H1 (cell line): ENCODE results near the gene DSG4. TPM values are rescaled to one million over a fixed set of nuclear protein-coding genes. Genes with fewer than 3 reads are reported as not detected.

Source experiments
- CTCF ChIA-PET: fragments of 300-600 bp; sonication (Branson Sonifier 250); formaldehyde crosslinking; loops from one replicate; lab custom pipeline; 2021; ENCODE audit not compliant: partially characterized antibody; lab: Charles Lee
- POLR2A ChIA-PET: fragments of 300-600 bp; sonication (Branson Sonifier 250); formaldehyde crosslinking; loops from one replicate; lab custom pipeline; 2021; ENCODE audit warnings: inconsistent platforms; ENCODE audit not compliant: partially characterized antibody; lab: Charles Lee
- DNase-seq, 2 experiments: peaks; one replicate each; pipeline versions ENCODE4 v3.0.0 to v3.0.0-alpha.2; 2010 to 2022; ENCODE audit warnings: low spot score in 2 of 2, low read depth in 1 of 2, mixed read lengths in 1 of 2
- FAIRE-seq: peaks from 2 replicates; lab custom pipeline; 2011; peaks lifted over from hg19 to GRCh38; lab: Jason Lieb, UNC
- H2AFZ ChIP-seq: 2 replicates; pipeline ENCODE4 v1.8.1; 2012; ENCODE audit warnings: low read length, inconsistent platforms
- H2AK5ac ChIP-seq: 2 replicates; pipeline ENCODE4 v1.6.1; 2013; ENCODE audit warnings: low read depth, low read length
- H2BK120ac ChIP-seq: replicated peaks from 2 replicates; pipeline ENCODE3; 2013; ENCODE audit warnings: low read depth, low read length, inconsistent platforms
- H2BK12ac ChIP-seq: 2 replicates; pipeline ENCODE4 v1.6.1; 2013; ENCODE audit warnings: low read depth, low read length
- H2BK15ac ChIP-seq: 2 replicates; pipeline ENCODE4 v1.6.1; 2013; ENCODE audit warnings: low read length
- H2BK20ac ChIP-seq: 2 replicates; pipeline ENCODE4 v1.6.1; 2013; ENCODE audit warnings: low read length
- H2BK5ac ChIP-seq: 2 replicates; pipeline ENCODE4 v1.6.1; 2013; ENCODE audit warnings: low read depth, low read length
- H3K14ac ChIP-seq: 2 replicates; pipeline ENCODE4 v1.6.1; 2013; ENCODE audit warnings: inconsistent platforms; ENCODE audit not compliant: insufficient read length
- H3K18ac ChIP-seq: 2 replicates; pipeline ENCODE4 v1.6.1; 2013; ENCODE audit warnings: low read length; ENCODE audit errors: extremely low read depth
- H3K23ac ChIP-seq: 2 replicates; pipeline ENCODE4 v1.6.1; 2013; ENCODE audit warnings: inconsistent platforms; ENCODE audit not compliant: insufficient read length
- H3K23me2 ChIP-seq: 2 replicates; pipeline ENCODE4 v1.6.1; 2013; ENCODE audit warnings: low read depth, low read length
- H3K27ac ChIP-seq: 2 replicates; pipeline ENCODE4 v1.6.1; 2011; ENCODE audit warnings: low read depth, low read length, inconsistent platforms
- H3K27me3 ChIP-seq, 4 experiments: replicated peaks in 1 of 4; 1 replicate in 1 of 4; 2 replicates in 3 of 4; pipeline versions ENCODE4 v1.6.1 to v1.8.1; 2011 to 2013; ENCODE audit warnings: low read length in 3 of 4, mild to moderate bottlenecking in 3 of 4, inconsistent platforms in 2 of 4, mixed read lengths in 2 of 4, moderate library complexity in 1 of 4; ENCODE audit not compliant: control insufficient read depth in 3 of 4, insufficient read depth in 3 of 4; ENCODE audit errors: extremely low read depth in 1 of 4
- H3K36me3 ChIP-seq, 4 experiments: 2 replicates each; pipeline versions ENCODE4 v1.6.1 to v1.8.1; 2011 to 2013; ENCODE audit warnings: mild to moderate bottlenecking in 4 of 4, low read length in 3 of 4, moderate library complexity in 2 of 4, control low read depth in 1 of 4, inconsistent platforms in 1 of 4; ENCODE audit not compliant: insufficient read depth in 4 of 4, control insufficient read depth in 2 of 4
- H3K4ac ChIP-seq: replicated peaks from 2 replicates; pipeline ENCODE3; 2013; ENCODE audit warnings: low read length, low read depth, mixed read lengths, inconsistent platforms; ENCODE audit not compliant: insufficient read length
- H3K4me1 ChIP-seq, 4 experiments: replicated peaks in 1 of 4; 1 replicate in 1 of 4; 2 replicates in 3 of 4; pipeline versions ENCODE4 v1.6.1 to v1.8.1; 2011 to 2013; ENCODE audit warnings: low read length in 3 of 4, inconsistent platforms in 2 of 4, mixed read lengths in 1 of 4; ENCODE audit not compliant: insufficient read depth in 4 of 4, control insufficient read depth in 3 of 4
- H3K4me2 ChIP-seq, 2 experiments: 2 replicates each; pipeline versions ENCODE4 v1.6.1 to v1.8.1; 2011 to 2013; ENCODE audit warnings: low read depth in 2 of 2, low read length in 2 of 2, control low read depth in 1 of 2, inconsistent platforms in 1 of 2, mild to moderate bottlenecking in 1 of 2; ENCODE audit not compliant: insufficient read depth in 1 of 2
- H3K4me3 ChIP-seq, 4 experiments: fragments of 200-600, 300-600 bp in 1 of 4; sonication (generic), shearing (Covaris generic), sonication (Bioruptor Twin) in 1 of 4; 2 replicates each; pipeline versions ENCODE4 v1.5.1 to v1.8.1; 2011 to 2016; ENCODE audit warnings: low read length in 4 of 4, low read depth in 3 of 4, control low read depth in 2 of 4, inconsistent platforms in 2 of 4, mild to moderate bottlenecking in 2 of 4, mixed read lengths in 1 of 4, moderate library complexity in 1 of 4; ENCODE audit not compliant: insufficient read depth in 2 of 4; ENCODE audit errors: extremely low read depth in 1 of 4
- H3K56ac ChIP-seq: replicated peaks from 2 replicates; pipeline ENCODE3; 2013; ENCODE audit warnings: low read depth, mild to moderate bottlenecking, mixed read lengths, low read length, inconsistent platforms; ENCODE audit not compliant: insufficient read length
- H3K79me1 ChIP-seq: 2 replicates; pipeline ENCODE4 v1.6.1; 2013; ENCODE audit warnings: low read depth, low read length, control low read depth
- H3K79me2 ChIP-seq, 2 experiments: 2 replicates each; pipeline versions ENCODE4 v1.6.1 to v1.8.1; 2012 to 2013; ENCODE audit warnings: low read length in 2 of 2, mild to moderate bottlenecking in 2 of 2, inconsistent platforms in 1 of 2; ENCODE audit not compliant: insufficient read depth in 2 of 2, control insufficient read depth in 1 of 2
- H3K9ac ChIP-seq, 4 experiments: replicated peaks in 1 of 4; 1 replicate in 1 of 4; 2 replicates in 3 of 4; pipeline versions ENCODE4 v1.6.1 to v1.8.1; 2011 to 2013; ENCODE audit warnings: low read depth in 3 of 4, low read length in 3 of 4, control low read depth in 2 of 4, mild to moderate bottlenecking in 2 of 4, moderate library complexity in 2 of 4, inconsistent platforms in 1 of 4; ENCODE audit errors: extremely low read depth in 1 of 4
- H3K9me3 ChIP-seq, 2 experiments: 2 replicates each; pipeline versions ENCODE4 v1.6.1 to v1.8.1; 2012 to 2013; ENCODE audit warnings: mild to moderate bottlenecking in 2 of 2, moderate library complexity in 2 of 2, control low read depth in 1 of 2, inconsistent platforms in 1 of 2, low read depth in 1 of 2, low read length in 1 of 2, mixed read lengths in 1 of 2; ENCODE audit not compliant: insufficient read depth in 2 of 2
- H4K20me1 ChIP-seq, 2 experiments: replicated peaks in 1 of 2; 2 replicates each; pipeline versions ENCODE3 to v1.8.1; 2011 to 2013; ENCODE audit warnings: inconsistent platforms in 2 of 2, low read length in 2 of 2, mild to moderate bottlenecking in 1 of 2; ENCODE audit not compliant: insufficient read depth in 2 of 2, control insufficient read depth in 1 of 2
- H4K5ac ChIP-seq: 2 replicates; pipeline ENCODE4 v1.6.1; 2013; ENCODE audit warnings: low read length, low read depth, mixed read lengths, inconsistent platforms; ENCODE audit not compliant: insufficient read length
- H4K8ac ChIP-seq: 2 replicates; pipeline ENCODE4 v1.8.0; 2013; ENCODE audit warnings: mild to moderate bottlenecking, moderate library complexity, low read length, inconsistent platforms; ENCODE audit not compliant: insufficient read depth; ENCODE audit errors: extremely low read depth
- H4K91ac ChIP-seq: replicated peaks from 2 replicates; pipeline ENCODE3; 2013; ENCODE audit warnings: low read length, mixed read lengths, inconsistent platforms; ENCODE audit not compliant: insufficient read length
- FOSL1 ChIP-seq: IDR thresholded peaks from 2 replicates; pipeline ENCODE4 v1.6.1; 2011; ENCODE audit warnings: mild to moderate bottlenecking, low read depth, low read length, moderate library complexity; ENCODE audit not compliant: insufficient read depth
- RAD21 ChIP-seq, 2 experiments: IDR thresholded peaks in 1 of 2; conservative IDR thresholded peaks in 1 of 2; 2 replicates each; pipeline ENCODE4 v1.6.1; 2011; ENCODE audit warnings: low read depth in 2 of 2, low read length in 2 of 2, improper control_type of control experiment in 1 of 2, inconsistent platforms in 1 of 2, mild to moderate bottlenecking in 1 of 2, moderate library complexity in 1 of 2
- RNF2 ChIP-seq: fragments of 200-900, 300-1000 bp; sonication (generic); IDR thresholded peaks from 2 replicates; pipeline ENCODE4 v1.7.1; 2016; ENCODE audit warnings: borderline replicate concordance, low read depth, mild to moderate bottlenecking, antibody characterized with exemption, low read length; ENCODE audit not compliant: poor library complexity, severe bottlenecking; ENCODE audit errors: missing control alignments
- SIX5 ChIP-seq: IDR thresholded peaks from 2 replicates; pipeline ENCODE4 v1.6.1; 2011; ENCODE audit warnings: mild to moderate bottlenecking, low read depth, low read length
- TBP ChIP-seq: IDR thresholded peaks from 2 replicates; pipeline ENCODE4 v1.6.1; 2011; ENCODE audit warnings: low read depth, low read length, improper control_type of control experiment
- WGBS, 2 experiments: shearing (Covaris generic) in 1 of 2; methylation state at CpG; one replicate each; pipeline versions ENCODE4 v1.1.6 to v1.1.7; 2013 to 2015; ENCODE audit warnings: low lambda C conversion rate in 2 of 2, mixed read lengths in 2 of 2, inconsistent platforms in 1 of 2, low coverage in 1 of 2, missing lambda C conversion rate in 1 of 2; ENCODE audit not compliant: insufficient replicate concordance in 2 of 2, insufficient coverage in 1 of 2, insufficient read length in 1 of 2; ENCODE audit errors: extremely low coverage in 1 of 2, missing lambda C conversion rate in 1 of 2; 5-methylcytosine and 5-hydroxymethylcytosine counted together
- long read RNA-seq, 2 experiments: library from RNA in 1 of 2; library from capped mRNA in 1 of 2; stranded (forward); transcript quantifications; one replicate each; pipeline ENCODE4 v2.0.0, GENCODE V29; 2021; ENCODE audit warnings: inconsistent platforms in 1 of 2
- polyA minus RNA-seq, 3 experiments: library from RNA; depleted of rRNA, polyadenylated mRNA; stranded (reverse); fragments of >200 nt; gene quantifications; 1 replicate in 2 of 3; 2 replicates in 1 of 3; pipeline ENCODE4 v1.2.3, GENCODE V29; 2011
- polyA plus RNA-seq, 7 experiments: library from polyadenylated mRNA; depleted of rRNA in 3 of 7; stranded (reverse) in 5 of 7; unstranded in 2 of 7; fragments of >200 nt in 5 of 7; fragments of 200-250 nt in 2 of 7; gene quantifications; 1 replicate in 5 of 7; 2 replicates in 1 of 7; 4 replicates in 1 of 7; pipeline versions ENCODE4 v1.2.1 to v1.2.3, GENCODE V29; 2011 to 2013; ENCODE audit warnings: missing spikeins in 2 of 7, mixed read lengths in 2 of 7
- total RNA-seq: library from RNA; stranded (reverse); fragmentation: NEBNext Ultra II Directional; extraction: Animal tissue kit (Norgen Biotek cat#: 25700); gene quantifications from 2 replicates; pipeline ENCODE4 v1.2.1, GENCODE V29; 2021
- TF ChIP-seq, protein P1 (sequence below): IDR thresholded peaks from 2 replicates; pipeline ENCODE4 v1.6.1; 2011; ENCODE audit warnings: low read length, improper control_type of control experiment

Gene DSG4, protein sequence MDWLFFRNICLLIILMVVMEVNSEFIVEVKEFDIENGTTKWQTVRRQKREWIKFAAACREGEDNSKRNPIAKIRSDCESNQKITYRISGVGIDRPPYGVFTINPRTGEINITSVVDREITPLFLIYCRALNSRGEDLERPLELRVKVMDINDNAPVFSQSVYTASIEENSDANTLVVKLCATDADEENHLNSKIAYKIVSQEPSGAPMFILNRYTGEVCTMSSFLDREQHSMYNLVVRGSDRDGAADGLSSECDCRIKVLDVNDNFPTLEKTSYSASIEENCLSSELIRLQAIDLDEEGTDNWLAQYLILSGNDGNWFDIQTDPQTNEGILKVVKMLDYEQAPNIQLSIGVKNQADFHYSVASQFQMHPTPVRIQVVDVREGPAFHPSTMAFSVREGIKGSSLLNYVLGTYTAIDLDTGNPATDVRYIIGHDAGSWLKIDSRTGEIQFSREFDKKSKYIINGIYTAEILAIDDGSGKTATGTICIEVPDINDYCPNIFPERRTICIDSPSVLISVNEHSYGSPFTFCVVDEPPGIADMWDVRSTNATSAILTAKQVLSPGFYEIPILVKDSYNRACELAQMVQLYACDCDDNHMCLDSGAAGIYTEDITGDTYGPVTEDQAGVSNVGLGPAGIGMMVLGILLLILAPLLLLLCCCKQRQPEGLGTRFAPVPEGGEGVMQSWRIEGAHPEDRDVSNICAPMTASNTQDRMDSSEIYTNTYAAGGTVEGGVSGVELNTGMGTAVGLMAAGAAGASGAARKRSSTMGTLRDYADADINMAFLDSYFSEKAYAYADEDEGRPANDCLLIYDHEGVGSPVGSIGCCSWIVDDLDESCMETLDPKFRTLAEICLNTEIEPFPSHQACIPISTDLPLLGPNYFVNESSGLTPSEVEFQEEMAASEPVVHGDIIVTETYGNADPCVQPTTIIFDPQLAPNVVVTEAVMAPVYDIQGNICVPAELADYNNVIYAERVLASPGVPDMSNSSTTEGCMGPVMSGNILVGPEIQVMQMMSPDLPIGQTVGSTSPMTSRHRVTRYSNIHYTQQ
- total RNA-seq (not detected in 2 replicates), polyA plus RNA-seq (2011; rRNA removed) (not detected in 2 replicates), polyA minus RNA-seq (2011; rRNA and poly(A)+ RNA removed) (not detected in 2 replicates)
- not detected for polyA plus RNA-seq (2011; cell fraction: cytosol; rRNA removed)
- polyA plus RNA-seq (2011; cell fraction: nucleus; rRNA removed) = not detected
- not detected in 4 replicates for polyA plus RNA-seq (2012, experiment 1 of 2)
- not detected for polyA plus RNA-seq (2012, experiment 2 of 2)
- polyA plus RNA-seq (2013, experiment 1 of 2) = 0.04 TPM
- polyA plus RNA-seq (2013, experiment 2 of 2) = 0.04 TPM
- not detected for polyA minus RNA-seq (2011; cell fraction: cytosol; rRNA and poly(A)+ RNA removed)
- polyA minus RNA-seq (2011; cell fraction: nucleus; rRNA and poly(A)+ RNA removed) = not detected
- long read RNA-seq, experiment 1 = 0 reads
- long read RNA-seq, experiment 2 = 0 reads

- H2AK5ac ChIP-seq = no peak within 1 kb of the TSS
- DNase-seq (no peak), FAIRE-seq (no peak)
- no peak within 1 kb of the TSS for H4K5ac ChIP-seq
- H4K91ac ChIP-seq = no peak within 1 kb of the TSS
- no peaks in the 10 kb centered on the region for H3K79me2 ChIP-seq
- H3K56ac ChIP-seq = no peak within 1 kb of the TSS
- H2BK120ac ChIP-seq = no peak within 1 kb of the TSS
- no peak within 1 kb of the TSS for H3K4me3 ChIP-seq
- no peak within 1 kb of the TSS for H2BK12ac ChIP-seq
- H3K18ac ChIP-seq = no peak within 1 kb of the TSS
- H2BK20ac ChIP-seq = no peak within 1 kb of the TSS
- no peak within 1 kb of the TSS for H3K4ac ChIP-seq
- no peak within 1 kb of the TSS for H4K8ac ChIP-seq
- H3K36me3 ChIP-seq = no peaks in the 10 kb centered on the region
- WGBS, 2 experiments = 93% methylated on average over 3 of the region's 3 CpGs; no CpG with 5 or more reads in 1 of the 2 experiments
- no peaks in the 10 kb centered on the region for H3K9me3 ChIP-seq
- H3K14ac ChIP-seq = no peak within 1 kb of the TSS
- no peak within 1 kb of the TSS for H2BK15ac ChIP-seq
- CTCF ChIA-PET = no interaction called here
- H3K4me1 ChIP-seq = no peaks in the 10 kb centered on the region
- H2AFZ ChIP-seq = no peak within 1 kb of the TSS
- H2BK5ac ChIP-seq = no peak within 1 kb of the TSS
- H4K20me1 ChIP-seq = no peaks in the 10 kb centered on the region
- no peak within 1 kb of the TSS for H3K27ac ChIP-seq
- no peaks in the 10 kb centered on the region for H3K23me2 ChIP-seq
- H3K4me2 ChIP-seq = no peak within 1 kb of the TSS
- POLR2A ChIA-PET = no interaction called here
- peaks cover 0 to 1% (median 0%) of the 10 kb centered on the region in 4 experiments; a peak in 1 of 7 replicates for H3K27me3 ChIP-seq
- no peak within 1 kb of the TSS for H3K23ac ChIP-seq
- no peak within 1 kb of the TSS for H3K9ac ChIP-seq
- H3K79me1 ChIP-seq = no peaks in the 10 kb centered on the region
- TF ChIP-seq RAD21 (IDR thresholded peaks at IDR 0.05 in 1 of 2, conservative IDR thresholded peaks at IDR 0.05 in 1 of 2; ENCODE audit: low read depth in 2 of 2, low read length in 2 of 2) (no peak), FOSL1 (no peak), TBP (no peak), SIX5 (no peak), RNF2 (no peak)
- TF ChIP-seq, protein P1, sequence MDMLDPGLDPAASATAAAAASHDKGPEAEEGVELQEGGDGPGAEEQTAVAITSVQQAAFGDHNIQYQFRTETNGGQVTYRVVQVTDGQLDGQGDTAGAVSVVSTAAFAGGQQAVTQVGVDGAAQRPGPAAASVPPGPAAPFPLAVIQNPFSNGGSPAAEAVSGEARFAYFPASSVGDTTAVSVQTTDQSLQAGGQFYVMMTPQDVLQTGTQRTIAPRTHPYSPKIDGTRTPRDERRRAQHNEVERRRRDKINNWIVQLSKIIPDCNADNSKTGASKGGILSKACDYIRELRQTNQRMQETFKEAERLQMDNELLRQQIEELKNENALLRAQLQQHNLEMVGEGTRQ = no peak
These were observed at the start of gene DSG4 for GRCh38 chr18:31376477-31376876. Gene DSG4 (plus strand): TSS chr18:31376777. CDS start chr18:31376912, 135 bp downstream.
